ENCODE data around the gene PSMD13.
"Not testable (repeated sequence)": the region's sequence is repeated elsewhere in the genome, so short reads cannot be mapped to it uniquely, and the experiment has no call there.

PSMD13 gene

GRCh38 chr11:236774-237767, at the start of gene PSMD13:
PSMD13 (plus strand) TSS chr11:236976; CDS start chr11:237050, 74 bp downstream.
- DNase-seq = peak; percentile 94

- not testable (repeated sequence) for DNase-seq
Observed at GRCh38 chr11:189200-189783, 47.5 kb upstream of the PSMD13 start.

GRCh38 chr11:189843-190311, 46.9 kb upstream of the PSMD13 start:
- DNase-seq = peak; percentile 63

GRCh38 chr11:190546-190945, 46.2 kb upstream of the PSMD13 start:
- DNase-seq = peak; percentile 54

GRCh38 chr11:191490-192478, 45.0 kb upstream of the PSMD13 start:
- peak; percentile 85 for DNase-seq

GRCh38 chr11:192674-193128, 44.1 kb upstream of the PSMD13 start, which contains the start of gene SCGB1C1:
SCGB1C1 (plus strand) TSS chr11:193078; CDS start chr11:193100, 22 bp downstream.
- not testable (repeated sequence) for DNase-seq

GRCh38 chr11:193481-193880, 43.3 kb upstream of the PSMD13 start:
- DNase-seq = peak; percentile 55

GRCh38 chr11:196786-197731, 39.7 kb upstream of the PSMD13 start:
- peak; percentile 54 for DNase-seq

GRCh38 chr11:197741-198235, 39.0 kb upstream of the PSMD13 start:
- DNase-seq = peak; percentile 50

- DNase-seq = no peak
Observed at GRCh38 chr11:198236-198806, 38.5 kb upstream of the PSMD13 start.

GRCh38 chr11:199004-199581, 37.7 kb upstream of the PSMD13 start:
- peak; percentile 50 for DNase-seq

- peak; percentile 50 for DNase-seq
Observed at GRCh38 chr11:199782-200181, 37.0 kb upstream of the PSMD13 start.

GRCh38 chr11:200224-201003, 36.4 kb upstream of the PSMD13 start:
- DNase-seq = peak; percentile 52

- DNase-seq = peak; percentile 56
Observed at GRCh38 chr11:201966-202365, 34.8 kb upstream of the PSMD13 start.

GRCh38 chr11:202490-202889, 34.3 kb upstream of the PSMD13 start:
- peak; percentile 56 for DNase-seq

GRCh38 chr11:203056-203944, 33.5 kb upstream of the PSMD13 start:
- peak; percentile 52 for DNase-seq

- peak; percentile 49 for DNase-seq
Observed at GRCh38 chr11:203945-204586, 32.7 kb upstream of the PSMD13 start.
